IPS-NIHi7 (cell line): ENCODE results near the gene ACOT7.
A peak's percentile ranks its signal among the peaks of the same experiment; 100 is the strongest.
"Not testable (repeated sequence)": the region's sequence is repeated elsewhere in the genome, so short reads cannot be mapped to it uniquely, and the experiment has no call there.

Experiments
- DNase-seq: peaks from one replicate; pipeline ENCODE4 v3.0.0; 2012; ENCODE audit warnings: mixed read lengths; ENCODE audit errors: extremely low spot score

Gene ACOT7

DNA sequence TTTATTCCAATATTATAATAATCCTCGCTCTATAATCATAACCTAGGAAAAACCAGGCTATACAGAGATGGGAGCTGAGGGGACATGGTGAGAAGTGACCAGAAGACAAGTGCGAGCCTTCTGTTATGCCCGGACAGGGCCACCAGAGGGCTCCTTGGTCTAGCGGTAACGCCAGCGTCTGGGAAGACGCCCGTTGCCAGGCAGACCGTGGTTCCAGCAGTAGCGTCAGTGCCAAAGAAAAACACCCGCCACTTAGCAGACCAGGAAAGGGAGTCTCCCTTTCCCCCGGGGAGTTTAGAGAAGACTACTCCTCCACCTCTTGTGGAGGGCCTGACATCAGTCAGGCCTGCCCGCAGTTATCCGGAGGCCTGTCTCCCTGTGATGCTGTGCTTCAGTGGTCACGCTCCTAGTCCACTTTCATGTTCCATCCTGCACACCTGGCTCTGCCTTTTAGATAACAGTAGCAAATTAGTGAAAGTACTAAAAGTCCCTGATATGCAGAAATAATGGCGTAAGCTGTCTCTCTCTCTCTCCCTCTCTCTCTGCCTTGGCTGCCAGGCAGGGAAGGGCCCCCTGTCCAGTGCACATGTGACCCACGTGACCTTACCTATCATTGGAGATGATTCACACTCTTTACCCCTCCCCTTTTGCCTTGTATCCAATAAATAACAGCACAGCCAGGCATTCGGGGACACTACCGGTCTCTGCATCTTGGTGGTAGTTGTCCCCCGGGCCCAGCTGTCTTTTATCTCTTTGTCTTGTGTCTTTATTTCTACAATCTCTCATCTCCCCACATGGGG, 30.3 kb downstream of the ACOT7 start:
- not testable (repeated sequence) for DNase-seq

DNA sequence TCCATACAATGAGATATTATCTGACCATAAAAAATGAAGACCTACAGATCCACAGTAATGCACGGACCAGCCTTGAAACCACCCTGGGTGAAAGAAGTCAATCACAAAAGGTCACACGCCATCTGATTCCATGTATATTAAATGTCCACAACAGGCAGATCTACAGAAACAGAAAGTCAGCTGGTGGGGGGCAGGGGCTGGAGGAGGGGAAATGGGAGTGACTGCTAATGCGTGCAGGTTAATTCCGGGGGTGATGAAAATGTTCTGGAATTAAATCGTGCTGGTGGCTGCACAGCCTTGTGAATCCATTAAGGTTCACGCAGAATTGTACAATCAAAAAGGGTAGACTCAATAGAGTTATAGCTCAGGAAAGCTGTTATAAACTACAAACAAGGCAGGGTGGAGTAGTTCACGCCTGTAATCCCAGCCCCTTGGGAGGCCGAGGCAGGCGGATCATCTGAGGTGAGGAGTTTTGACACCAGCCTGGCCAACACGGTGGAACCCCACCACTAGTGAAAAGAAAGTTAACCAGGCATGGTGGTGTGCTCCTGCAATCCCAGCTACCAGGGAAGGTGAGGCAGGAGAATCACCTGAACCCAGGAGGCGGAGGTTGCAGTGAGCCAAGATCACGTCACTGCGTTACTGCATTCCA, 32.3 kb downstream of the ACOT7 start:
- DNase-seq: no peak

DNA sequence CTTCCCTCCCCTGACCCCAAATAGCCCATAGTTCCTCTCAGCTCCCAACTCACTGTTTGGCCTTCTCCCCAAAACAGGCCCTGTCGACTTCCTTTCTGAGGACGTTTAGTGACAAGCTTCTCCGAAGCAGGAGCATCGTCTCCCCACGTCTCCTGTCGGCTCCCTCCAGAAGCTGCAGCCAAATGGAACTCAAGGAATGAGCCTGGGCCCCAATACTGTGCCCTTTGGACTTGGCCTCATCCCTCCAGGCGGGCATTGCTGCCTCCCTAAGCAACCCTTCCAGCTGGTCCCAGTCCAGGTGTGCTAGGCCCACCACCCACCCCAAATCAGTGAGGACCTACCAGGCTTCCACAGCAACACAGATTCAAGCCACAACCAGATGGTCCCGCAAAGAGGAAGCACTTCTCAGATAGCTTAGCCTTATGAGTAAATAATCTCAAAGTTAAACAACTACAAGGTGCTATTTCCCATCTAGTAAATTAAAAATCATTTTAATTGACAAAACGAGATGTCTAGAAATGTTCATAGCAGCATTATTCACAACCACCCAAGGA, 33.0 kb downstream of the ACOT7 start:
- DNase-seq: no peak

DNA sequence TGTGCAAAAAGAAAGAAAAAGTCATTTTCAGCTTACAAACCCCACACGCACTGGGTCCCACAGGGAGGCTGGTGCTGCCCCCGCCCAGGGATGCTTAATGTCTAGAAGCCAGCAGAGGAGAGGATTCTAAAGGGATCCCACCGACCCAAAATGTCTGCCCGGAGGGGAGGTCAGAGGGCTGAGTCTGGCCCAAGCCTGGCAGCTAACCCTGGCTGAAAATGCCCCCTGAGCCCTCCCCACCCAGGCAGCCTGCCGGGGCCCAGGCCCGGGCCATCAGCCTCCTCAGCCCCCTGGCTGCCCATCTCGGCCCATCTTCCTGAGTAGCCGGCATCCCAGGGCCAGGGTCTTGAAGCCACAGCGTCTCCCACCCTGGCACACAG, 33.5 kb downstream of the ACOT7 start:
- DNase-seq: no peak

DNA sequence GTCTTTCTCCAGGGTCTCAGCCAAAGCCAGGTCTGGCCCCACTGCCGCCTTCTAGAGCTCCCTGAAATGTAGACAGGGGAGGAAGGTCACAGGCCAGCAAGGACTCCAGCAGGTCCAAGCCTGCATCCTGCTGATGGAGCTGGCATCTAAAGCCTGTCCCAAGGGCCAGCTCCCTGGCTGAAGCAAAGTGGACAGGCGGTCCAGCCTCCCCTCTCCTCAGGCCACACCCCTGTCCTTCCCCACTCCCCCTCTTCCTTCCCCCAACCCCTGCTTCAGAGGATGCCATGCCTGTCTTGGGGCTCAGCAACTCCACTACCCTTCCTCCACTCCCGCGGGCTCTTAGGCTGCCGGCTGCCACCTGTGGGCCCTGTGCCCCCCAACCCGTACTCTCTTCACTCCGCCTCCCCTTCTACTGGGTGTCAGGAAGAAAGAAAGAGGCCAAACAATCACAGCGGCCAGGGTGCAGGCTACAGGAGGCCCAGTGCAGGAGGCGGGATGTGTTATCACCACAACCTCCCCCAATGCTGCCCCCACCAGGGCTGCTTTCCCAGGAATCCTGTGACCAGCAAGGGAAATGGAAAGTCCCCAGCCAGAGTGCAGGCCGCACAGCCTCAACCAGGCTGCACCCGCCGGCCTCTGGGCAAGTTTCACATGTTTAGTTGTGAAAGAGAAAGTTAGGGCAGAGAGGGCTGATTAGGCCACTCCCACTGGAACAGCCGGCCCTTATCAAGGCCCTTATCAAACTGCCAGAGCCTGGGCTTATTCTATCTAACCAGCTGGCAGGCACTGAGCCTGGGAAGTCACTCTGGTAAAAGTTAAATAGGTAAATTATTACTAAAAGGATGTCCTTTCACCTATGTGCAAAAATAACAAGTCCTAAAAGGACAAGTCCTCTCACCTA, 34.1 kb downstream of the ACOT7 start:
- peak; percentile 48 for DNase-seq

DNA sequence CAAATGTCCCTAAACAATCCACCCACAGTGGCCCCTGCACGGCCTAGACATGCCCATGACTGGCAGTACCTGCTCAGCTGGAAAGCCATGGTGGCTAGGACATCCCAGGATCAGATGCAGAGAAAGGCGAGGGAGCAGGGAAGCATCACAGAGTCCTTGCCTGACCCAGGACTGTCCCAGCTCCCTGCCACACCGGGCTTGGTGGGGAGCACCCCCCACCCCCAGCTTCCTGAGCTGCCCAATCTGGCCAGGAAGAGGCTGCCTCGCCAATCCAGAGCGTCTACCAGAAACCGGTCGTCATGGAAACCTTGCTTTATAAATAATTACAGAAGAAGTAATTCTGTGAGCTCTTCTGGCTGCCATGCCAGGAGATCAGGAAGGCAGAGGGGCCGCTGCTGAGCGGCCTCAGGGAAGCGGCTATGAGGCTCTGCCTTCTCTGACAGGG, 34.8 kb downstream of the ACOT7 start:
- DNase-seq: no peak

DNA sequence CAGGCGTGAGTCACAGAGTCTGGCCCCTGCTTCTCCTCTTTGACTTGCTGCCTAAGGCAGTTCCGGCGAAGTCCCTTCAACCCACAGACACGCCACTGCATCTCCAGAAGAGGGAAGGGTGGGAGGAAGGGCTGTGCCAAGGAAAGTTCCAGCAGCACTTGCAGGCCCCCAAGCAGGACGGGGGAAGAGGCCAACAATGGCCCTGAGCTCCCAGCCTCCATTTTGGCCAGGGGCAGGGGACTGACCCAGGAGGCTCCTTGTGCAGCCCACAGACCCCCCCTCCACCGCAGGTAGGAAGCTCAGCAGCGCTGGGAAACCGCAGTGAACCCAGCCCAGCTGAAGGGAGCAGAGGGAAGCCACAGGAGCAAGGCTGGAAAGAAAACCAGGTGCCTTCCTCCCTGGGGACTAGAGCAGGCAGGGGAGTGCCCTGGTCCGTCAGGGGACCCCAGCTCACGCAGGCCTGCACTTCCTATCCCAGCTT, 35.4 kb downstream of the ACOT7 start:
- DNase-seq: no peak

DNA sequence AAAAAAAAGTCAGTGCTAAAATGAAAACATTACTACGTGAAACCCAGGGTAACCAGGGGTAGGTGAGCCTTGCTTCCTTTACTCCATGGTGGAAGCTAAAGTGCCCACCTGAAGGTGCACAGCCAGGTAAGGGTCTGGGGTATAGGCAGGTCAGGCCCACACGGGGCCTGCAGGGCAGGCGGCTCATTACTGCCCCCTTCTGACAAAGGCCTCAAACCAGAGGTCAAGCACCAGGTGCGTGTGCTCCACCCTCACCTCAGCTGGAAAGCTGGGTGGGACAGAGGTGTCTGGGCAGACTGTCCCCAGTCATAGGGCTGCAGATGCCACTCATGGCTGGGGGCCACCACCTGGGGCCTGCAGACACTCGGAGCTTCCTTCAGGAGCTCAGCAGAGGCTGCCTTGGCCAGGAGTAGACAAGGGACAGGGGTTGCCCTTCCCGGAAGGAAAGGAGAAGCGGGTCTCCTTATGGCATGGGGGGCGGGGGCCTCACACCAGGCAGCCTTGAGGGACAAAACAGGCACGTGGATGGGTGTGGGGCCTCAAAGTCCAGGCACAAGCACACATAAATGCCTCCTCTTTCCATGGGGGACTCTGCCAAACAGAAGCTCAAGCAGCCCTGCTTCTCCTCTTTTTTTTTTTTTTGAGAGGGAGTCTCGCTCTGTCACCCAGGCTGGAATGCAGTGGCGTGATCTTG, 36.2 kb downstream of the ACOT7 start:
- peak; percentile 73 for DNase-seq

DNA sequence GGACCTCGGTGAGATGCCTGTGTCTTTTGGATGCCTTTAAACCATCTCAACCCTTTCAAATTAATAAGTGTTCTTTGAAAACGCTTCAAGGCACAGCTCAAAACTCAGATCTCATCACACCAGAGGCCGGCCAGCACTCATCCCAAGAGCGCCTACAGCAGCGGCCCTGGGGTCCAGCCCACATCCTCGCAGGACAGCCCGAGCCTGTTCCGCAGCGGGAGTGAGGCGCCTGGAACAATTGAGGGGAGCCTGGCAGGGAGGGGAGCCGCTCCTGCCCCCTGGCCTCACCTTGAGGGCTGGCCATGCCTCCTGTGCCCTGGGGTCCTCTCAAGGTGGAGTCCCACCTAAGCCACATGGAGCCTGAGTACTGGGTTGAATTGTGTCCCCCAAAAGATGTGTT, 37.9 kb downstream of the ACOT7 start:
- DNase-seq: no peak

DNA sequence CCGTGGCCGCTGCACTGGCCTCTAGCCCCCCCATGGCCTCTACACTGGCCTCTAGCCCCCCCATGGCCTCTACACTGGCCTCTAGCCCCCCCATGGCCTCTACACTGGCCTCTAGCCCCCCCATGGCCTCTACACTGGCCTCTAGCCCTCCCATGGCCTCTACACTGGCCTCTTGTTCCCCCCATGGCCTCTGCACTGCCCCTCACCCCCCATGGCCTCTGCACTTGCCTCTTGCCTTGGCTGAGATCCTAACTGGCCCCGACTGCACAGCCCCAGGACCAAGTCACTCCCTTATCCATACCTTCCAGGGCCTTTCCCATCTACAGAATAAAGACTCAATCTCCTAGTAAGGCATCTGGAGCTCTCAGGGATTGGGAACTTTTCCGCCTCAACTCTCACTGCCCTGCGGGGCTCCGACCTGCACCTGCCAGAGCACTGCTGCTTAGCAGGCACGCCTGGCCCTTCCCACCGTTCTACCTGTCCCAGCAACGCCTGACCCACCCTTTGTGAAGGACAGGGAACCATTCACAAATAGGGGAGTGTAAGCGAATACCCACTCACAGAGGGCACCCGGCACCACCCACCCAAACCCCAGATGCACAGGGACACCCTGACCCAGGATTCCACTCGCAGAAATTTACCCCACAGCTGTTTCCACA, 38.8 kb downstream of the ACOT7 start:
- DNase-seq: no peak

DNA sequence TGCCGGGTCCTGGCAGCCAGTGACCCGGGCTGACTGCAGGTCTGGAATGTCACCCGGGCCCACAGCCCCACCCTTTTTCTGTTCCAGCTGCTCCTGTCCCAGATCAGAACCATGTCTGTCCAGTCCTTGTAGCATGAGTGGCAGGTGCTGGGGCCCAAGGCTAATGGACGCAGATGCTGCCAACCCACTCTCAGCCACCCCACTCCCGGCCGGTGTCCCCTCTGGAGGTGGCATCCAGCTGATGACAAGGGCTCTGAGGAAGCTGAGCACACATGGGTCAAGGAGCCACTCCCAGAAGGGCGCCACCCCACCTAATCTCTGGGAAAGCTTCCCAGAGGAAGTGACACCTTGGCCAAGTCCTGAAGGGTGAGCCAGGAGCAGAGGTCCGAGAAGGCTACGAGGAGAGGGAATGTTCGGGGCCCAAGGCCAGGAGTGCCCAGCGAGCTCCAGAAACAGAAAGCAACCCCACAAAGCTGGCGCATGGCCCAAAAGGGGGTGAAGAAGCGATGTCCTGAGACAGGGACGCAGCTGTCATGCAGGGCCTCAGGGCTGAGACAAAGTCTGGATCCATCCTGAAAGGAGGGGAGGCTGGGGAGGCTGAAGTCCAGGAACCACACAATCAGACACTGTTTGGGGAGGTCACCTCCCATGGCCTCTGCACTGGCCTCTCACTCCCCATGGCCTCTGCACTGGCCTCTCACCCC, 39.5 kb downstream of the ACOT7 start:
- DNase-seq: no peak

DNA sequence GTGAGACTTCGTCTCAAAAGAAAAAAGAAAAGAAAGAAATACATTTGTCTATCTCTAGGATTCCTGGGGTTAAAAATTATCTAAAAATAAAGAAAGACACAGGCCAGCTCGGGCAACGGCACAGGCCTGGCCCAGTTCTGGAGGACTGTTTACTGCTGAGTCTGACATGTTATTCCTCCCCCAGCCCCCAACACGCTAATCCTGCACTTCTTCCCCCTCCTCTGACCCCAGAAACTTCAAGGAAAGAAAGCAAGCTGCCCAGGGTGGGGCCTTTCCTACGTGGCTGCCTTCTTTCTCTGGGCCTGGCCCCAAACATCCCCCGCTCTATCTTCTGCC, 40.0 kb downstream of the ACOT7 start:
- no peak for DNase-seq

DNA sequence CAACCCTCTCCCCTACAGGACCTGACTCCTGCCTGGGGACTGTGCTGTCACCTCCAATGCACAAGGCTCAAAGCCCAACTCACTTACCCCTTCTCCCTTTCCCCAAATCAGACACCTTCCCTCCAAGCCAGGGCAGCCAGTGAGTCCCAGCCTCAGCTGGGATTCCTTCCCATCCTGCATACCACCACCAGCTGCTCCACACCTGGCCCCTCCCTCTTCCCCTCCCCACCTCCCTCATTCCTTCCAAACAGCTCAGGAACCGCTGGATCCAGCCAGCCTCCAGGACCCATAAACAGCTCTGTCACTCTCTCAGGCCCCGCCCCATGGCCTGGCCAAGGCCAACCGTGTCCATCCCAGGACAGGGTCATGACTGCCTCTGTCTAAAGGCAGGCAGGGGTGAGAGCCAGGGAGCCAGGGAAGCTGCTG, 41.4 kb downstream of the ACOT7 start:
- DNase-seq: peak; percentile 82

DNA sequence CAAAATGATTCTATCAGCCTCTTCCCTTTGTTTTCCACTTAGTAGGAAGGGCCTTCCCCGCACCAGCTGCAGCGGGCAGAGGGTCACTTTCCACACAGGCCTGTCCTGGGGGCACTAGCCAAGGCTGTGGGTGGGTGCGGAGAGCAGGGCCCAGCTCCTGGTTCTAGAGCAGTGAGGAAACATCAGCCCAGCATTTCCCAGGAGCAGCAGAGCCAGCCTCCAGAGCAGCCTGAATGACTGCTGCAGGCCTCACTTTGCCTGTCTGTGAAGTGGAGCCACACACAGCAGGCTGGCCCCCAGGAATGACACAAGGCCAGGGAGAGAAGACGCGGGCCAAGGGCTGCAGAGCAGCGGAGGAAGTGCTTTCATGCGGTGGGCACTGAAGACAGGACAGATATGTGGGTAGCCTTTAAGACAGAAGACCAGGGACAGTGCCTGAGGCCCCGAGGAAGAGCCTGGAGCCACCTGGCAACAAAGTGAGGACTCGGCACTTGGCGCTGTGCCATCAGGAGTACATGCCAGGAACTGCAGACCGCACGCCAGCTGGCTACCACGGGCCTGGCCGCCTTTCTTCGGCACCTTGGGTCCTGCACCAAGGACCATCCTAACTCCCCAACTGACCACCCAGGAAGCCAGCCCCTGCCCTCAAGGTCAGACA, 42.0 kb downstream of the ACOT7 start:
- no peak for DNase-seq

DNA sequence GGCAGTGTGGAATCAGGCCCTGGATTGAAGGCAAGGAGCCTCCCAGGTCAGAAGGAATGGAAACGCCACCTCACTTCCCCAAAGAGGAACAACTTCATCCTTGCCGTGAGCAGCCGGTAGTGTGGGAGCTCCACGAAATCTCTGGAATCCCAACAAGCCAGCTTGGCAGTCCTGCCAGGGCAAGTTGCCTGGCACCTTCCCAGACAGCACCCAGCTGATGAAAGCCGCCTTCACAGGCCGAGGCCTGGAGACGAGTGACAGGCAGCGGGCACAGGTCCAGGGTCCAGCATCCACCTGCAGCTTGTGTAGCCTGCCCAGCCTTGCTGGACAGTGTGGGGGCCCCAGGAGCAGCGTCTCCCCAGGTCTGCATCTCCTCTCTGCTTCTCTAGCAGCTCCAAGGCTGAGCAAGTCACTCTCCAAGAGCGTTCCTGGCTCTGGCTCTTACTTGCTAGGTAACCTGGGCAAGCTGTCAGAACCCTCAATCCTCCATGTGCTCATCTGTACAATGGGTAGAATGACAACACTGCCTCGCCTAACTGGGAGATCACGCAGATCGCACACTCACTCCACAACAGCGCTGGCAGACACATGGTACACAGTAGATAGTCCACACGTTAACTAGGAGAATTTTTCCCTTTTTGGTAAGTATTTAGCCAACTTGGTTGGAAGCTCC, 43.0 kb downstream of the ACOT7 start:
- DNase-seq: no peak

DNA sequence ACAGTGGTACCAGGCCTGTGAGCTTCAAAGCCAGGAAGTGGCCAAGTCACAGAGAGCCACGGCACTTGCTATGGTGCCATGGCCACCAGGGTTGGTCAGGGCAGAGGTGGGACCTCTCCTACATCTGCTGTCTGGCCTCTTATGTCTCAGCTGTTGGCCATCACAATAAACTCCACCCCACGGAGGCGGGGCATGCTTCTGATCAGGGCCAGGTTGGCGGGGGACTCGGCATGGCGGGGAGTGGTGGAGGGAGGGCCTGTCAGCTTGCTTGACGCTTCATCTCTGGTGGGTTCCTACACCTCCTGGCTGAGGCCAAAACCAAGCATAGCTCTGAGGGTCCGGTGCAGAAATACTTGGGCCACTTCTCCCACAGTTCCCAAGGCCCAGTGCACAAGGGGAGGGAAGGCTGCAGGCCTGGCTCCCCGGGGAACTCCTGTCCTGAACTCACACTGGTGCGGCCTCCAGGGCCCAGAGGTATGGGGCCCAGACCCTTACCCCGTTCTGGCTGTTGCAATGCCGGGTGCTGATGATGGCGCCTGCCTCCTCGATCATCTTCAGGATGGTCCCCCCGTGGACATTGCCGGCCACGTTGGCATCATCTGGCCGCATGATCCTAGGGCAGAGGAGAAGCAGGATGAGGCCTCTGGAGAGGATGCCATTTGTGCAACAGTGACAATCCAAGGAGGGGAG, 44.2 kb downstream of the ACOT7 start:
- no peak for DNase-seq

DNA sequence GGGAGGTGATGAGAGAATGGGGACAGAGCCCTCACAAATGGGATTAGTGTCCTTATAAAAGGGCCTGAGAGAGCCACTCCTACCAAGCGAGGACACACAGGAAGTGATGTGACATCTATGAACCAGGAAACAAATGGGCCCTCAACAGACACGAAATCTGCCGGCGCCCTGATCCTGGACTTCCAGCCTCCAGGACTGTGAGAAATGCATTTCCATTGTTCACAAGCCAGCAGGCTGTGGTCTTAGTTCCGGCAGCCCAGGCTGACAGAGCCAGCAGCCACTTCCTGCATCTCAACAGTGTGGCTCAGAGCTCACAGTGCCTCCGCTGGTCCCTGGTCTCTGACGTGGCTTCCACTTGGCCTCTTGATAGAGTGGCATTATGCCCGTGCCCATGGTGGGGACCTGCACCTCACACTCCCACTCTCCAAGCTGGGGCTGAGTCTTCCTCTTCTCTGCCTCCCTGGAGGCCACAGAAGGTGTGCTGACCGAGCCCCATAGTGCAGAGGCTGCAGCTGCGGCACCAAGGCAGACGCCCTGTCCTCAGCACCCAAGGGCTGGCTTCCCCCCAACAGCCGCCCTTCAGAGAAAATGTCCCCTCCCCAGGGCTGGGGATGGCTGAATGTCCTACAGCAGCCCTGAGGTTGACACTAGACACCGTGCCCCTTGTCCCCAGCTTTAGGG, 44.9 kb downstream of the ACOT7 start:
- DNase-seq: no peak
